Heart left ventricle (tissue), 13 donors: ENCODE measurements around the gene HEXA.

ENCODE experiments used
- CTCF ChIP-seq, 12 donors: fragments of 200-600 bp; sonication (generic) in 4 of 12; IDR thresholded peaks; one replicate each; pipeline versions ENCODE4 v1.5.0 to v1.8.0; 2018 to 2022; ENCODE audit warnings: antibody characterized with exemption in 12 of 12, mild to moderate bottlenecking in 5 of 12
- POLR2A ChIP-seq, 2 donors: fragments of 450-650 bp; IDR thresholded peaks; one replicate each; pipeline ENCODE4 v1.6.1; 2017; ENCODE audit warnings: antibody characterized with exemption in 2 of 2, mild to moderate bottlenecking in 2 of 2, moderate library complexity in 2 of 2
- donor health status: ischemic (EF 13 %, LVEDD 7.1; RV severe dilation, severe dysfunction).
- donor health status: DM: no; HTN: yes; CAD: no.
- donor health status: DM: no; HTN: no; CAD: no.
- donor health status: ischemic (EF 25% LVEDD 6.9; RV normal size, moderate dysfunction).
- donor health status: ischemic (EF 25% LVEDD 5.7; RV mildly dilated, moderate dysfunction).
- donor health status: ischemic (EF 35%, LVEDD 5.7; RV mildly dilated, moderate dysfunction).
- donor health status: nonischemic (EF 11% LVEDD 7.7; RV severe dilation, severe dysfunction).
- donor health status: DM: yes; HTN: yes; CAD: no.
- donor health status: PGD.
- donor health status: ischemic (EF 29% LVEDD 5.4; RV normal size, mild dysfunction).
- donor health status: nonischemic (EF 23%, LVEDD 6.1; RV moderate dilation, normal function).

GRCh38 chr15:72397796-72398588, 22.2 kb upstream of the HEXA start, which contains the start of gene TMEM202:
- no peak for TF ChIP-seq CTCF (IDR thresholded peaks at IDR 0.05)
- TF ChIP-seq POLR2A (IDR thresholded peaks at IDR 0.05): no peak
